GM12878 (cell line): ENCODE results near the gene NFATC3. TPM values are rescaled to one million over a fixed set of nuclear protein-coding genes. Genes with fewer than 3 reads are reported as not detected.

Experiments used
- ATF7 ChIP-seq: fragments of 450-650 bp; IDR thresholded peaks from 2 replicates; pipeline ENCODE4 v1.6.1; 2016; ENCODE audit warnings: low read depth, mild to moderate bottlenecking
- CBFB ChIP-seq: IDR thresholded peaks from 2 replicates; pipeline ENCODE4 v1.6.1; 2016; ENCODE audit warnings: antibody characterized with exemption, low read depth
- EED ChIP-seq: sonication (generic); IDR thresholded peaks from 2 replicates; pipeline ENCODE4 v1.6.1; 2016; ENCODE audit warnings: antibody characterized with exemption, low read depth
- EGR1 ChIP-seq, 2 experiments: IDR thresholded peaks; 1 replicate in 1 of 2; 2 replicates in 1 of 2; pipeline ENCODE4 v1.6.1; 2011 to 2012; ENCODE audit warnings: low read depth in 2 of 2, low read length in 2 of 2, borderline replicate concordance in 1 of 2, mild to moderate bottlenecking in 1 of 2, moderate library complexity in 1 of 2
- ELK1 ChIP-seq: IDR thresholded peaks from 2 replicates; pipeline ENCODE4 v1.6.1; 2012; ENCODE audit warnings: low read depth, low read length, improper control_type of control experiment
- GABPA ChIP-seq: IDR thresholded peaks from 2 replicates; pipeline ENCODE4 v1.6.1; 2014; ENCODE audit warnings: antibody characterized with exemption, low read depth, mild to moderate bottlenecking, inconsistent platforms
- GATAD2B ChIP-seq: fragments of 450-650 bp; conservative IDR thresholded peaks from 2 replicates; pipeline ENCODE4 v1.6.1; 2017; ENCODE audit warnings: low read depth, mild to moderate bottlenecking, moderate library complexity
- HDAC2 ChIP-seq: fragments of 200-600 bp; sonication (generic); IDR thresholded peaks from 2 replicates; pipeline ENCODE4 v1.6.1; 2017
- IKZF1 ChIP-seq: fragments of 450-650 bp; conservative IDR thresholded peaks from 2 replicates; pipeline ENCODE4 v1.6.1; 2017; ENCODE audit warnings: antibody characterized with exemption, mild to moderate bottlenecking
- IRF4 ChIP-seq: IDR thresholded peaks from 2 replicates; pipeline ENCODE4 v1.6.1; 2011; ENCODE audit warnings: low read depth, low read length
- JUNB ChIP-seq: IDR thresholded peaks from 2 replicates; pipeline ENCODE4 v1.6.1; 2016; ENCODE audit warnings: antibody characterized with exemption, mild to moderate bottlenecking
- KAT2A ChIP-seq: conservative IDR thresholded peaks from 2 replicates; pipeline ENCODE4 v1.6.1; 2011; ENCODE audit warnings: low read depth, low read length; ENCODE audit not compliant: control insufficient read depth
- MAX ChIP-seq: IDR thresholded peaks from 2 replicates; pipeline ENCODE4 v1.6.1; 2012; ENCODE audit warnings: low read depth, low read length, improper control_type of control experiment
- MEF2A ChIP-seq: IDR thresholded peaks from 2 replicates; pipeline ENCODE4 v1.6.1; 2011; ENCODE audit warnings: low read depth, mild to moderate bottlenecking, low read length, moderate library complexity; ENCODE audit not compliant: insufficient read depth
- MYB ChIP-seq: fragments of 150-350 bp; IDR thresholded peaks from 2 replicates; pipeline ENCODE4 v1.6.1; 2014; ENCODE audit warnings: mild to moderate bottlenecking, low read depth, low read length, borderline replicate concordance
- NFYB ChIP-seq: IDR thresholded peaks from 2 replicates; pipeline ENCODE4 v1.6.1; 2011; ENCODE audit warnings: low read depth, mild to moderate bottlenecking, low read length, improper control_type of control experiment, moderate library complexity; ENCODE audit not compliant: insufficient read depth
- SMARCA5 ChIP-seq: fragments of 450-650 bp; IDR thresholded peaks from 2 replicates; pipeline ENCODE4 v1.6.1; 2017; ENCODE audit warnings: mild to moderate bottlenecking
- SP1 ChIP-seq: IDR thresholded peaks from one replicate; pipeline ENCODE4 v1.6.1; 2011; ENCODE audit warnings: low read depth, low read length
- USF2 ChIP-seq: IDR thresholded peaks from 2 replicates; pipeline ENCODE4 v1.6.1; 2011; ENCODE audit warnings: low read depth, low read length, improper control_type of control experiment, borderline replicate concordance
- WRNIP1 ChIP-seq: IDR thresholded peaks from 2 replicates; pipeline ENCODE4 v1.6.1; 2011; ENCODE audit warnings: low read depth, low read length, improper control_type of control experiment, borderline replicate concordance
- YBX1 ChIP-seq: fragments of 450-650 bp; IDR thresholded peaks from 2 replicates; pipeline ENCODE4 v1.6.1; 2016; ENCODE audit warnings: antibody characterized with exemption
- ZNF24 ChIP-seq: fragments of 450-650 bp; IDR thresholded peaks from 2 replicates; pipeline ENCODE4 v1.6.1; 2017; ENCODE audit warnings: antibody characterized with exemption, mild to moderate bottlenecking
- ZNF592 ChIP-seq: fragments of 450-650 bp; IDR thresholded peaks from 2 replicates; pipeline ENCODE4 v1.6.1; 2017; ENCODE audit warnings: mild to moderate bottlenecking, moderate library complexity
- ZZZ3 ChIP-seq: IDR thresholded peaks from 2 replicates; pipeline ENCODE4 v1.6.1; 2011; ENCODE audit warnings: low read depth; ENCODE audit not compliant: control insufficient read depth, insufficient read length
- polyA plus RNA-seq, 11 experiments: library from polyadenylated mRNA; depleted of rRNA in 4 of 11; unstranded in 6 of 11; stranded (reverse) in 5 of 11; fragments of >200 nt; fragmentation: Nextera tagmentation in 4 of 11; fragmentation: Illumina TruSeq in 1 of 11; extraction: Ambion mirVana in 4 of 11; extraction: Trizol in 1 of 11; gene quantifications; 1 replicate in 1 of 11; 2 replicates in 10 of 11; pipeline versions ENCODE4 v1.2.1 to v1.2.3, GENCODE V29; 2011 to 2016; ENCODE audit warnings: inconsistent platforms in 2 of 11, missing spikeins in 2 of 11, low read depth in 1 of 11
- total RNA-seq, 4 experiments: library from RNA; depleted of rRNA in 3 of 4; stranded (reverse); fragments of >200 nt in 3 of 4; fragmentation: Illumina TruSeq in 1 of 4; extraction: Trizol in 1 of 4; gene quantifications; 2 replicates each; pipeline versions ENCODE4 v1.2.1 to v1.2.3, GENCODE V29; 2013 to 2021

NFATC3 gene
- total and polyA plus RNA-seq, 10 of the 15 experiments (the other 5 are each of a cell fraction or from before 2014, with no cell fraction given) = 4.2 to 37.6 (median 24.9) TPM

GRCh38 chr16:68244903-68245853 lies 160.0 kb downstream of the NFATC3 start, which contains the start of gene PLA2G15 (continued):
- no peak for TF ChIP-seq ZNF592
- TF ChIP-seq ELK1 = peak; percentile 39; the same call in 1 of the 2 replicates
- TF ChIP-seq NFYB = peak; percentile 94
- TF ChIP-seq ZNF24 = peak; percentile 34; the same call in 1 of the 2 replicates
- peak in 1 of 2 experiments; percentile 99; a peak in 2 of 3 replicates for TF ChIP-seq EGR1 (IDR thresholded peaks at IDR 0.05; ENCODE audit: borderline replicate concordance in 1 of 2, low read depth in 2 of 2, low read length in 2 of 2)
- no peak for TF ChIP-seq KAT2A
- TF ChIP-seq JUNB = no peak
- no peak for TF ChIP-seq MYB
- TF ChIP-seq ATF7 = no peak
- no peak for TF ChIP-seq GABPA
- TF ChIP-seq ZZZ3 = no peak
- TF ChIP-seq WRNIP1 = no peak
- no peak for TF ChIP-seq MEF2A
- peak; percentile 77; the same call in 1 of the 2 replicates for TF ChIP-seq MAX
- TF ChIP-seq CBFB = no peak
- peak; percentile 93 for TF ChIP-seq SP1
- no peak for TF ChIP-seq USF2
- TF ChIP-seq IKZF1 = peak; percentile 55
- no peak for TF ChIP-seq IRF4
- TF ChIP-seq SMARCA5 = no peak
- TF ChIP-seq EED = no peak
- TF ChIP-seq GATAD2B = no peak
- TF ChIP-seq HDAC2 = no peak
- no peak for TF ChIP-seq YBX1
